Renal pelvis (tissue), 4 donors: ENCODE results near the gene PLD1. TPM values are rescaled to one million over a fixed set of nuclear protein-coding genes. Genes with fewer than 3 reads are reported as not detected.
A peak's percentile ranks its signal among the peaks of the same experiment; 100 is the strongest.
"Not testable (repeated sequence)": the region's sequence is repeated elsewhere in the genome, so short reads cannot be mapped to it uniquely, and the experiment has no call there.

ENCODE experiments used
- DNase-seq: peaks from one replicate; pipeline ENCODE4 v3.0.0-alpha.2; 2013
- polyA plus RNA-seq, 3 donors: library from polyadenylated mRNA; unstranded; fragments of 120-200 nt; gene quantifications; one replicate each; pipeline ENCODE4 v1.2.1, GENCODE V29; 2013; ENCODE audit not compliant: insufficient read length in 3 of 3

The PLD1 gene
- polyA plus RNA-seq, 3 donors = 10.5 to 15.0 (median 11.0) TPM

- DNase-seq = no peak
Observed at GRCh38 chr3:171672538-171672937, 137.7 kb downstream of the PLD1 start.

DNA sequence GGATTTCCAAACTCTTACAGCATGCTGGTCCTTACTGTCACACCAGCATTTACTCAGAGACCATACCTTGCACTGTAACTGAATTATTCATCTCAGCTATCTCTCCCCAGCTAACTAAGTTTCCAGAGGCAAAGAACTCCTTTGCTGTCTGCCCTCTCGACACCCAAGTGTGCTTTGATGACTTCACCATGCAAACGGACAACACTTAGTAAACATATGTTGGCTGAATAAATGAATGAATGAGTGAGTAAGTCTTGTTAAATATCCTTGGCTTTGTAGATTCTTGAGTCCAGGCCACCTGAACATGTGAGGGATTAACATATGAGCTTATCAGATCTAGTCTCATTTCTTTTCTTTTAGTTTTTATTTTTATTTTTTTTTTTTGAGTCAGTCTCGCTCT lies 138.2 kb downstream of the PLD1 start:
- no peak for DNase-seq

- DNase-seq = no peak
Observed at GRCh38 chr3:171671709-171672108, 138.6 kb downstream of the PLD1 start.

DNA sequence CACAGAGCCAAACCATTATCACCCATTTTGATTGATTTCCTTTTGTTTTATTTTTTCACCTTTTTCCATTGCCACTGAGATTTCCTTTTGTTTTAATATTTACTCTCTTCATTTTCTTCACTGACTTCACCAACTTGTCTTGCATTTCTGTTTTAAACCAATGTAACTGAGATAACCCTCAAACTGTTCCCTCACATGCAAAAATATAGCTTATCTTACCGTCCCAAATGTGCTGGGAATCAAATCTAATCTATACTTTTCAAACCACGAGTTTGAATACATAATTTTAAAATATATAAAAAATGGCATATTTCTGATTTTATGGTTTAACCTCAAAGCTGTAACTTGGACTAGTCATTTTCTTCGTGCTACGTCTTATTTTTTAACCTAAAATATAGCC lies 143.8 kb downstream of the PLD1 start:
- no peak for DNase-seq

DNA sequence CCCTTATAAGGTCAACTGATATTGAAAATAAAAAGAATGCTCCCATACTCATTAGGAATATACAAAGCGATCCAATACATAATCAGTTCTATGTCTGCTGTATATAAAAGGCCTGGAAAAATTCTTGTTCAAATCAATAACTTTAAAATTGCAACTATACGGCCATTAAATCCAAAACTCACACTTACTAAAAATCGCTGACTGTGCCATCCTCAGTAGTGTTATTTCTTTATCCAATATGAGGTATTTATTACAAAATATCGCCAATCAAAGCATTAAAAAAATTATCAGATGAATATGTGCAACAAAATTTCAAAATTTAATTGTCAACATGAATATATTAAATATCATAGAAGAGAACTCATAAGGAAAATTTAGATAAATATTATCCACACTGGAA lies 146.5 kb downstream of the PLD1 start:
- DNase-seq = no peak

GRCh38 chr3:171661484-171661883 lies 148.8 kb downstream of the PLD1 start:
- DNase-seq = no peak

DNA sequence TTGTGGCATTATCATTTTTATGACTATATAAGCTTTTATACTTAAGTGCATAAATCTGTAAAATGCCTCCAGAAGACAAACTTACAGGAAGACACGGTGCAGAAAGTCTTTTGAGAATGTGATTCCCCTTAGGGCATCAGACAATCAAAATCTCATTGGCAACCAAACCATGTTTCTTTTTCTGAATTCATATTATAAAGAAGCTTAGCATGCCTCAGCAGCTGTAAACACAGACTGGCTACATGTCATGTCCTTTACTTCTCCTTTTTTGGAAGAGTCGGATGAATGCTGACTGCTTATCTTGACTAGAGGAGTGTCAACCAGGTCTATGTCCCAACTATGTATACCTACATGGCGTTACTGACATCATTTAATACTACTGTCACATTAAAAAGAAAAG lies 150.1 kb downstream of the PLD1 start:
- DNase-seq = no peak

- no peak for DNase-seq
Observed at GRCh38 chr3:171658841-171659240, 151.4 kb downstream of the PLD1 start.

DNA sequence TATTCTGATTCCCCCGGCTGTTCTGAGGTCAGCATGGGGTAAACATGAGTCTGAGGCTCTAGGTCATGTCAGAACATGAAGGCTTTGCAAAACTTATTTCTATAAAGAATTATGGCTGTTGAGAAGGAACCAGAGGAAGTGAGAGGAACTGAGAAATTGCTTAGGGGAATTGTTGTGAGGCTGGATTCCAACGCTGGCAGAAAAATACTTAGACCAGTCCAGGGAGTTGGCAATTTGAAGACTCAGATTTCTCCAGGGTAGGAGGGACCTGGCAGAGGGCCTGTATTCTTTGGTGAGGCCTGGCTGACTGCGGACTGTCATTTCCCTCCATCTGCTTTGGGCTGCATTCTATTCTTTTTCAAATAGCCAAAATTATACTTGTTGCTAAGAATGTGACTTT lies 155.5 kb downstream of the PLD1 start:
- no peak for DNase-seq

GRCh38 chr3:171654326-171654725 lies 156.0 kb downstream of the PLD1 start:
- DNase-seq = no peak

- DNase-seq = no peak
Observed at GRCh38 chr3:171653701-171654100, 156.6 kb downstream of the PLD1 start.

DNA sequence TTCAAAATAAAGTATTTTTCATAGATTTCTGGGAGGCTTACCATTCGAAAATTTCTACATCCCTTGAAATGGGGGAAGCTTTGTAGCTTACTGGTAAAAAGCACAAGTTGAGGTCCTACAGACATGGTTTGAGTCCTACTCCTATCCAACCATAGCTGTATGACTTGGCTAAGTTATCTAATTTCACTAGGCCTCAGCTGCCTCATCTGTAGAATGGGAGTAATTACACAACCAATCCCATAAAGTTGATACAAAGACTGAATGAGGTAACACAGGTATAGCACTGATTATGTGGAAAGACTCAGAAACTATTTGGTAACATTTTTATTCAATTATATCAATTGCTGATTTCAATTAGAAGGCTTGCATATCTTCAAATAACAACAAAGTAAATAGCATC lies 157.4 kb downstream of the PLD1 start:
- no peak for DNase-seq

- no peak for DNase-seq
Observed at GRCh38 chr3:171649911-171650592, 160.2 kb downstream of the PLD1 start.

GRCh38 chr3:171649267-171649666 lies 161.0 kb downstream of the PLD1 start:
- no peak for DNase-seq

- DNase-seq = no peak
Observed at GRCh38 chr3:171648069-171648468, 162.2 kb downstream of the PLD1 start.

DNA sequence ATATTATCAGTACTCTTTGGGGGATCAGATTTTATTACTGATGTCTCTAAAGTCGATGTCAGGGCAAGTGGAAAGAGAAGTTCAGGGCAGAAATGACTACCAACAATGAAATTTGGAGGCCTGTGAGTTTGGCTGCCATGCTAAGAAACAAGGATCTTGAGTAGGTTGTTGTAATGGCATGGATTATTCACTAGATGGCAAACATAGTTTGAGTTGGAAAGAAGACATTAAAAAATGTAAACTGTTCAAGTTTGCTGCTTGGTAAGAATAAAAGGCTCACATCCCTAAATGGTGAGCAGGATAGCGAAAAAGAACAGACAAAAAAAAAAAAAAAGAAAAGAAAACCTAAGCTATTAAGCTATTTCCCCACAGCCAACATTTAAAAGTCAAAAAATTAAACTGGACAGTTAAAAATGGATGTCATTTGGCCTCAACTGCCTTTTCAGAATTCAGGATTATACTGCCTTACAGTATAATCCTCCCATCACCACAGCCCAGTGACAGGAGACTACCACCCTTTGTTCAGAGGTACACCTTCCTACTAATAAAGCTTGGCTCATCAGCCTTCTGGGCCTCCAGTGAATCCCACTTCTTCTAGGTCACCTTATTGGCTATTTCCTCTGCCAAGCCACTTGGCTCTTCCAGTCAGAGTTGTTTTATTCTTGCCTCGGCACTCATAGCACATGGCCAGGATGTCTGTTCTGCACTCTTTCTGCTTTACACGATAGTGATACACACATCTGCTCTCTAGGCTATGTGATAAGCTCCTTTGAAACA lies 163.7 kb downstream of the PLD1 start:
- peak; percentile 49 for DNase-seq

GRCh38 chr3:171644681-171645080 lies 165.6 kb downstream of the PLD1 start:
- no peak for DNase-seq

- no peak for DNase-seq
Observed at GRCh38 chr3:171643681-171644080, 166.6 kb downstream of the PLD1 start.

- DNase-seq = no peak
Observed at GRCh38 chr3:171643033-171643432, 167.2 kb downstream of the PLD1 start.

GRCh38 chr3:171640520-171641412 lies 169.5 kb downstream of the PLD1 start:
- DNase-seq = peak; percentile 31

GRCh38 chr3:171636666-171637065 lies 173.6 kb downstream of the PLD1 start:
- no peak for DNase-seq

DNA sequence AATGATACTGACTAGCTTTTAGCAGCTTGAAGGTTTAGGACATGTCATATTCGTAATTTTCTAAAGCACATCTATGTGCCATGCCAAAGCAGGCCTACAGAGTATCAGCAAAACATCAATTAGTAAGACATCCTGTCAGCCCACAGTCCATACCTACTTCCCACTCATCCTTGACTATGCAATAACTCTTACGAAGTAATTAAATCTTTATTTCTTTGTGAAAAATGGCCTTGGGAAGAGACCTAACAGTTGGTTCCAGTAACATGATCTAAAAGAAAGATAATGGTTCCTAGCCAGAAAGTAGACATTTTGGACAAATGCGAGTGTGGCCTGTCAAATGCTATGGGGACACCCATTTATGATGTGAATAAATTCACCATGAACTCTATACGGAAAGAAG lies 177.5 kb downstream of the PLD1 start:
- peak; percentile 42 for DNase-seq

- not testable (repeated sequence) for DNase-seq
Observed at GRCh38 chr3:171626799-171627198, 183.5 kb downstream of the PLD1 start.
